ENCODE data around the gene TBCA. TPM values are rescaled to one million over a fixed set of nuclear protein-coding genes. Genes with fewer than 3 reads are reported as not detected.

Gene TBCA
- total RNA-seq, 1 donor from 2014 or later: 286 TPM

- Mint-ChIP-seq H3K27me3 (ENCODE audit: low read depth) (peaks cover 99% of the 10 kb centered on the region), H3K36me3 (ENCODE audit: low read depth) (no peaks in the 10 kb centered on the region), H3K4me3 (peak overlapping the region; percentile 11), H3K9me3 (no peaks in the 10 kb centered on the region), H3K4me1 (peaks cover 42% of the 10 kb centered on the region), H3K27ac (ENCODE audit: unreplicated experiment) (no peak overlapping the region)
- DNase-seq (ENCODE audit: low read depth, low spot score): no peak
- TF ChIP-seq CTCF (conservative IDR thresholded peaks at IDR 0.05): no peak
These were observed 134.0 kb downstream of the TBCA start for GRCh38 chr5:77641963-77642737.

GRCh38 chr5:77641397-77641943 lies 134.7 kb downstream of the TBCA start:
- DNase-seq (ENCODE audit: low read depth, low spot score): no peak
- TF ChIP-seq CTCF (conservative IDR thresholded peaks at IDR 0.05): no peak
- no peak overlapping the region for H3K27ac Mint-ChIP-seq (ENCODE audit: unreplicated experiment)

More at GRCh38 chr5:77641397-77641943, 134.7 kb downstream of the TBCA start:
- Mint-ChIP-seq H3K9me3 (no peaks in the 10 kb centered on the region), H3K36me3 (ENCODE audit: low read depth) (no peaks in the 10 kb centered on the region), H3K4me3 (peak overlapping the region; percentile 49), H3K4me1 (peaks cover 43% of the 10 kb centered on the region), H3K27me3 (ENCODE audit: low read depth) (peaks cover 99% of the 10 kb centered on the region)

Other genes starting within 250 kb of the TBCA start
- gene OTP, start 137.6 kb downstream of the TBCA start, total RNA-seq: 2.1 and 3.1 TPM in 2 replicates

Measured in neural crest cell (in vitro differentiated cells).